GM12874 (cell line): ENCODE results near the gene S100A16.

ENCODE experiments used
- TF ChIP-seq, protein P1 (sequence below): IDR thresholded peaks from 2 replicates; pipeline ENCODE4 v1.5.1; 2011; ENCODE audit warnings: low read depth, mild to moderate bottlenecking, control low read depth, low read length, moderate library complexity; ENCODE audit not compliant: insufficient read depth

S100A16 gene

DNA sequence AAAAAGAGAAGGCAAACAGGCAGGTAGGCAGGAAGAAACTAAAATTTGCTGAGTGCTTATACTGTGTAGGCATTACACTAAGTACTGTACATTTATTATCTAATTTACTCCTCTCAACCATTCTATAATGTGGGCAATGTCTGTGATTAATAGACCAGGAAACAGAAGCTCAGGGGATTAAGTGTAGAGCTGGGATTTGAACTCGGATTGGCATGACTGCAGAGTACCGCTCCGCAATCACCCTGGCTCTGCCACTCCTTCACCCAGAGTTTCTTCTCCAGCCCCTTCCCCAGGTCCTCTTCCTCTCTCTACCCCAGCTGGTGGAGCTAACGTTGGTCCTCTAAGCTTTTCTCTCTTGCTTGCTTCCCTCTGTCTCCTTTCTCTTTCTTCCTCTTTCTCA is 35.8 kb downstream of the S100A16 start:
- TF ChIP-seq, protein P1, sequence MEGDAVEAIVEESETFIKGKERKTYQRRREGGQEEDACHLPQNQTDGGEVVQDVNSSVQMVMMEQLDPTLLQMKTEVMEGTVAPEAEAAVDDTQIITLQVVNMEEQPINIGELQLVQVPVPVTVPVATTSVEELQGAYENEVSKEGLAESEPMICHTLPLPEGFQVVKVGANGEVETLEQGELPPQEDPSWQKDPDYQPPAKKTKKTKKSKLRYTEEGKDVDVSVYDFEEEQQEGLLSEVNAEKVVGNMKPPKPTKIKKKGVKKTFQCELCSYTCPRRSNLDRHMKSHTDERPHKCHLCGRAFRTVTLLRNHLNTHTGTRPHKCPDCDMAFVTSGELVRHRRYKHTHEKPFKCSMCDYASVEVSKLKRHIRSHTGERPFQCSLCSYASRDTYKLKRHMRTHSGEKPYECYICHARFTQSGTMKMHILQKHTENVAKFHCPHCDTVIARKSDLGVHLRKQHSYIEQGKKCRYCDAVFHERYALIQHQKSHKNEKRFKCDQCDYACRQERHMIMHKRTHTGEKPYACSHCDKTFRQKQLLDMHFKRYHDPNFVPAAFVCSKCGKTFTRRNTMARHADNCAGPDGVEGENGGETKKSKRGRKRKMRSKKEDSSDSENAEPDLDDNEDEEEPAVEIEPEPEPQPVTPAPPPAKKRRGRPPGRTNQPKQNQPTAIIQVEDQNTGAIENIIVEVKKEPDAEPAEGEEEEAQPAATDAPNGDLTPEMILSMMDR, result no peak

DNA sequence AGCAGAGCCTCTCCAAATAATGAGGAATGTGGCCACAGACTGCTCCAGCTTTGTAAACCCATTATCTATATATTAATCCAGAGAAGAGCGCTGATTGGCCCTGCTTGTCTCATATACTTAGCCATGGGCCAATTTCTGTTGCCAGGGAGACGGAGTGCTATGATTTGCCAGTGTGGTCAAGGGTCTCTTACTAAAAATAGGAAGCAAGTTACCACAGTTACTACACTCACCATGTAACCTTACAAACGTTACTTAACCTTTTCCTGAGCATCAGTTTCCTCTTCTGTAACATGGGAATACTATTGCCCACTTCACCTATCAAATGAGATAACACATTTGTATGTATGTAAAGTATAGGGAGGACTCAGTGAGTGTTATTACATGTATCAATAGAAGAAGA is 39.6 kb downstream of the S100A16 start:
- TF ChIP-seq, protein P1, result no peak

GRCh38 chr1:153572569-153573015 is 40.3 kb downstream of the S100A16 start:
- TF ChIP-seq, protein P1, result peak; percentile 72

- TF ChIP-seq, protein P1, result no peak
Measured at GRCh38 chr1:153571706-153572105, 41.2 kb downstream of the S100A16 start.

GRCh38 chr1:153570874-153571273 is 42.1 kb downstream of the S100A16 start:
- TF ChIP-seq, protein P1, result no peak

- TF ChIP-seq, protein P1, result no peak
Measured at GRCh38 chr1:153569465-153569864, 43.5 kb downstream of the S100A16 start.

- TF ChIP-seq, protein P1, result peak; percentile 97
Measured at GRCh38 chr1:153568367-153569099, 44.4 kb downstream of the S100A16 start.
